Measurements from ENCODE around the gene NEDD9. TPM values are rescaled to one million over a fixed set of nuclear protein-coding genes. Genes with fewer than 3 reads are reported as not detected.

NEDD9 gene
- total and polyA plus RNA-seq, 10 of the 15 experiments (the other 5 are each of a cell fraction or from before 2014, with no cell fraction given): 4.9 to 92.6 (median 14.6) TPM

DNA sequence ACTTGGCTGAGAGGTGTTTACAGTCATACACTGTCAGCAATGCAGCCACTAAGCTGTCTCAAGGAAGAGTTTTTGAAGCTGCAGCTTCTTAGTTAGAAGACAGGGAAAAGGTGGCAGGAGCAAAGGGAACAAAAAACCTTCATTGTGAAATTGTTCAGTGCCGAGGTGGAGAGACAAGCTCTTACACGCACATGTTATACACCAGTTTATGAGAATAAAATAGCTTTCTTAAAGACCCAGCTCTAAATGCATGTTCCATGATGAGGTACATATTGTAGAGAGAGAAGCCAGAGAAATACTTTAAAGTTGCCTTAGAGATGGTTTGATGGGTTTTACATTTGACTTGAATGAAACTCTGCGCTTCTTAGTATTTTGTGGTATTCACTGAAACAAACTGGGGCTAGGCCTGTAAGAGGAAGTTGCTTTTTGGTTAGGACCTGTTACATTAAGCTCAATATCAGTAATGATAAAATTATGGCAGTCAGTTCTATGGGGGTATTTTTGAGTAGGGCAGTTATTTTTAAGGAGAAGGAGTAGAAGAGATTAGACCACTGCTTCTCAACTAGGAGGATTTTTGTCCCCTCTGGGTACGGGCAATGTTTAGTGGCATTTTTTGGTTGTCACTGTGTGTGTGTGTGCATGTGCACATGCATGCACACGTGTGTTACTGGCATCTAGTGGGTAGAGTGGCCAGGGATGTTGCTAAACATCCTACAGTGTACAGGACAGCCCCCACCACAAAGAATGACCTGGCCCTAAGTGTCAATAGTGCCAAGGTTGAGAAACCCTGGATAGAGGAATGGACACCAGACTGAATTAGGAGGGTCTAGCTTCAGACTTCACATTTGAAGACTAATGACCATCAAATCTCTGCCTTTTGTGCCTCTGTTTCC, 9.8 kb downstream of the NEDD9 start:
- Histone ChIP-seq H3K4me3 (no peak overlapping the region), H3K79me2 (ENCODE audit: control insufficient read depth, insufficient read depth, low read length) (peaks cover 49% of the 10 kb centered on the region), H3K9ac (ENCODE audit: control insufficient read depth, insufficient read depth, low read length) (no peak overlapping the region), H3K4me1 (ENCODE audit: control insufficient read depth, insufficient read depth, low read length) (peaks cover 21% of the 10 kb centered on the region), H3K27me3 (replicated peaks in 1 of 2; ENCODE audit: control insufficient read depth in 2 of 2, insufficient read depth in 2 of 2, low read length in 1 of 2) (no peaks in the 10 kb centered on the region), H3K9me3 (replicated peaks; ENCODE audit: control insufficient read depth, insufficient read depth, low read length) (peaks cover 15% of the 10 kb centered on the region), H3K4me2 (ENCODE audit: control insufficient read depth, insufficient read depth) (no peak overlapping the region), H2AFZ (ENCODE audit: control insufficient read depth, low read depth, low read length) (no peak overlapping the region), H3K27ac (ENCODE audit: control insufficient read depth, insufficient read depth) (no peak overlapping the region), H4K20me1 (ENCODE audit: control insufficient read depth, insufficient read depth) (no peaks in the 10 kb centered on the region), H3K36me3 (ENCODE audit: control insufficient read depth in 2 of 2, insufficient read depth in 2 of 2, low read length in 1 of 2) (peaks cover 0 to 11% of the 10 kb centered on the region in 2 experiments; a peak in 1 of 4 replicates)
- SMC1A ChIA-PET (ENCODE audit: uncharacterized antibody, unreplicated experiment): interaction anchor here (0.8 to 6.0 kb wide), 24 partner anchors 8 to 322 kb away, joined by 3 to 56 read pairs (median 4); partner anchors contain the start of gene NEDD9
- FAIRE-seq (no peak), ATAC-seq (peak; percentile 34), DNase-seq (ENCODE audit: low read depth, low spot score) (no peak)
- 93% methylated on average over 5 of the region's 5 CpGs for WGBS (ENCODE audit: insufficient coverage, insufficient replicate concordance, low lambda C conversion rate, missing lambda C conversion rate)
- TF ChIP-seq SRF (IDR thresholded peaks at IDR 0.05; ENCODE audit: low read depth in 2 of 2, low read length in 2 of 2): no peak
- TF ChIP-seq, protein P1, sequence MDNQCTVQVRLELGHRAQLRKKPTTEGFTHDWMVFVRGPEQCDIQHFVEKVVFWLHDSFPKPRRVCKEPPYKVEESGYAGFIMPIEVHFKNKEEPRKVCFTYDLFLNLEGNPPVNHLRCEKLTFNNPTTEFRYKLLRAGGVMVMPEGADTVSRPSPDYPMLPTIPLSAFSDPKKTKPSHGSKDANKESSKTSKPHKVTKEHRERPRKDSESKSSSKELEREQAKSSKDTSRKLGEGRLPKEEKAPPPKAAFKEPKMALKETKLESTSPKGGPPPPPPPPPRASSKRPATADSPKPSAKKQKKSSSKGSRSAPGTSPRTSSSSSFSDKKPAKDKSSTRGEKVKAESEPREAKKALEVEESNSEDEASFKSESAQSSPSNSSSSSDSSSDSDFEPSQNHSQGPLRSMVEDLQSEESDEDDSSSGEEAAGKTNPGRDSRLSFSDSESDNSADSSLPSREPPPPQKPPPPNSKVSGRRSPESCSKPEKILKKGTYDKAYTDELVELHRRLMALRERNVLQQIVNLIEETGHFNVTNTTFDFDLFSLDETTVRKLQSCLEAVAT (IDR thresholded peaks at IDR 0.05): 0 out of 2 replicates have a peak, but pooled peaks have one; percentile 20
- intact Hi-C loops (cut with micrococcal nuclease; ENCODE audit: unreplicated experiment): no loop called here
- CTCF ChIA-PET: interaction anchor here (0.6 to 3.4 kb wide), 8 partner anchors 9 to 554 kb away, joined by 3 to 20 read pairs (median 4); partner anchors contain the start of gene NEDD9
- in situ Hi-C loops (cut with MboI): no loop called here
- no TSS peak for BruUV-seq (replicated peaks)
- POLR2A ChIA-PET: interaction anchor here (0.5 to 1.8 kb wide), 4 partner anchors 8 to 157 kb away, joined by 3 to 12 read pairs (median 8); partner anchors contain the start of gene NEDD9
- RAD21 ChIA-PET (ENCODE audit: unreplicated experiment): interaction anchor here (0.7 to 2.9 kb wide), 14 partner anchors 9 to 272 kb away, joined by 3 to 20 read pairs (median 4); partner anchors contain the start of gene NEDD9

Data from GM12878 (cell line).